Trophoblast cell (in vitro differentiated cells and primary cell): Measurements from ENCODE around the gene TPK1.

ENCODE experiments used
- DNase-seq, 2 donors: peaks; one replicate each; pipeline ENCODE4 v3.0.0-alpha.2; 2016
- H2AFZ ChIP-seq: 2 replicates; pipeline ENCODE4 v1.6.1; 2013; ENCODE audit warnings: low read length, moderate library complexity, mild to moderate bottlenecking; ENCODE audit not compliant: insufficient read depth, poor library complexity
- H2AK5ac ChIP-seq: 2 replicates; pipeline ENCODE4 v1.6.1; 2013; ENCODE audit warnings: mild to moderate bottlenecking, low read length
- H2BK120ac ChIP-seq: 2 replicates; pipeline ENCODE4 v1.6.1; 2013; ENCODE audit warnings: low read length, mild to moderate bottlenecking, moderate library complexity; ENCODE audit not compliant: insufficient read depth, poor library complexity
- H2BK12ac ChIP-seq: 2 replicates; pipeline ENCODE4 v1.6.1; 2013; ENCODE audit warnings: mild to moderate bottlenecking, low read length, moderate library complexity
- H2BK5ac ChIP-seq: 2 replicates; pipeline ENCODE4 v1.6.1; 2013; ENCODE audit warnings: low read length, low read depth, moderate library complexity, mild to moderate bottlenecking; ENCODE audit not compliant: poor library complexity
- H3K14ac ChIP-seq: 2 replicates; pipeline ENCODE4 v1.6.1; 2013; ENCODE audit warnings: mild to moderate bottlenecking, low read length
- H3K18ac ChIP-seq: 2 replicates; pipeline ENCODE4 v1.6.1; 2013; ENCODE audit warnings: mild to moderate bottlenecking, low read length
- H3K23ac ChIP-seq: 2 replicates; pipeline ENCODE4 v1.6.1; 2013; ENCODE audit warnings: low read length
- H3K27ac ChIP-seq: 2 replicates; pipeline ENCODE4 v1.5.1; 2013; ENCODE audit warnings: low read depth, mild to moderate bottlenecking, inconsistent platforms, low read length, moderate library complexity
- H3K27me3 ChIP-seq: 2 replicates; pipeline ENCODE4 v1.6.1; 2013; ENCODE audit warnings: inconsistent platforms, mild to moderate bottlenecking, low read length, moderate library complexity; ENCODE audit not compliant: insufficient read depth
- H3K36me3 ChIP-seq, 2 experiments: 1 replicate in 1 of 2; 2 replicates in 1 of 2; pipeline ENCODE4 v1.6.1; 2013; ENCODE audit warnings: low read length in 2 of 2, mild to moderate bottlenecking in 2 of 2, moderate library complexity in 1 of 2; ENCODE audit not compliant: insufficient read depth in 2 of 2, control insufficient read depth in 1 of 2
- H3K4ac ChIP-seq: 2 replicates; pipeline ENCODE4 v1.6.1; 2013; ENCODE audit warnings: low read depth, mild to moderate bottlenecking, low read length, moderate library complexity
- H3K4me1 ChIP-seq, 2 experiments: 1 replicate in 1 of 2; 2 replicates in 1 of 2; pipeline ENCODE4 v1.6.1; 2013; ENCODE audit warnings: low read length in 2 of 2, mild to moderate bottlenecking in 2 of 2, moderate library complexity in 1 of 2; ENCODE audit not compliant: insufficient read depth in 2 of 2, control insufficient read depth in 1 of 2
- H3K4me2 ChIP-seq: 2 replicates; pipeline ENCODE4 v1.6.1; 2013; ENCODE audit warnings: inconsistent platforms, mild to moderate bottlenecking, low read length, moderate library complexity
- H3K4me3 ChIP-seq: 2 replicates; pipeline ENCODE4 v1.5.1; 2013; ENCODE audit warnings: mild to moderate bottlenecking, low read depth, low read length, inconsistent platforms
- H3K79me1 ChIP-seq: one replicate; pipeline ENCODE4 v1.6.1; 2013; ENCODE audit warnings: low read length
- H3K79me2 ChIP-seq: 2 replicates; pipeline ENCODE4 v1.6.1; 2013; ENCODE audit warnings: low read length, mild to moderate bottlenecking; ENCODE audit not compliant: control insufficient read depth, insufficient read depth, poor library complexity
- H3K9ac ChIP-seq: 2 replicates; pipeline ENCODE4 v1.6.1; 2013; ENCODE audit warnings: mild to moderate bottlenecking, low read length
- H3K9me3 ChIP-seq: 2 replicates; pipeline ENCODE4 v1.6.1; 2013; ENCODE audit warnings: low read depth, mild to moderate bottlenecking, control low read depth, inconsistent platforms, low read length; ENCODE audit not compliant: insufficient read depth
- H4K12ac ChIP-seq: 2 replicates; pipeline ENCODE4 v1.6.1; 2013; ENCODE audit warnings: low read depth, mild to moderate bottlenecking, low read length, moderate library complexity
- H4K8ac ChIP-seq: 2 replicates; pipeline ENCODE4 v1.6.1; 2013; ENCODE audit warnings: low read depth, mild to moderate bottlenecking, low read length, moderate library complexity
- H4K91ac ChIP-seq: one replicate; pipeline ENCODE4 v1.6.1; 2013; ENCODE audit warnings: low read depth, mild to moderate bottlenecking, low read length, moderate library complexity
- WGBS: extraction: QIAGEN DNeasy Blood & Tissue Kit; methylation state at CpG from one replicate; pipeline ENCODE4 v1.1.7; 2013; ENCODE audit warnings: missing lambda C conversion rate; ENCODE audit not compliant: insufficient read length, insufficient coverage; ENCODE audit errors: extremely low coverage; 5-methylcytosine and 5-hydroxymethylcytosine counted together

Gene TPK1

DNA sequence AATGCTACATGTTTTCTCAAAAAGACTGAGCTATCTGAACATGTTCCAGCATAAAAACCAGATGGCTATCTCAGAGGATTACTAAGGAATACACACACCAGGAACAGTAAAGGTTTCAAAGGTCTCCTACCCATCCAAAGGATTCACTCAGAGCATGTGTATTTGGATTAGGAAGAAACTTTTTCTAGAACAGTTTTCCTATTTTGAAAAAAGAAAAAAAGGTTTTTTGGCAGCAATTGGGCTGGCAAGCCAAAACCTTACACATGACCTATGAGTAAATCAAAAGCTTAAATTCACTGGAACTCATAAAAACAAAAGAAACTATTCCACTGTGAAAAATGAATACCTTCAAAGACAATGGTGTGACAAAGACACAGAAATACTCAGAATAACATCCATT is 9.6 kb downstream of the TPK1 start:
- Histone ChIP-seq H3K27ac (no peak overlapping the region), H3K4ac (no peak overlapping the region), H3K79me1 (no peaks in the 10 kb centered on the region), H2AFZ (no peak overlapping the region), H3K9ac (no peak overlapping the region), H2BK120ac (no peak overlapping the region), H2BK5ac (no peak overlapping the region), H2AK5ac (no peak overlapping the region), H3K36me3 (no peaks in the 10 kb centered on the region), H4K8ac (no peak overlapping the region), H3K18ac (no peak overlapping the region), H3K27me3 (no peaks in the 10 kb centered on the region), H3K4me3 (no peak overlapping the region), H3K4me1 (peaks cover 0 to 2% of the 10 kb centered on the region in 2 experiments), H4K91ac (no peak overlapping the region), H2BK12ac (no peak overlapping the region), H3K4me2 (no peak overlapping the region), H3K79me2 (no peaks in the 10 kb centered on the region), H3K23ac (no peak overlapping the region), H4K12ac (no peak overlapping the region), H3K9me3 (no peaks in the 10 kb centered on the region), H3K14ac (no peak overlapping the region)
- DNase-seq: no peak

DNA sequence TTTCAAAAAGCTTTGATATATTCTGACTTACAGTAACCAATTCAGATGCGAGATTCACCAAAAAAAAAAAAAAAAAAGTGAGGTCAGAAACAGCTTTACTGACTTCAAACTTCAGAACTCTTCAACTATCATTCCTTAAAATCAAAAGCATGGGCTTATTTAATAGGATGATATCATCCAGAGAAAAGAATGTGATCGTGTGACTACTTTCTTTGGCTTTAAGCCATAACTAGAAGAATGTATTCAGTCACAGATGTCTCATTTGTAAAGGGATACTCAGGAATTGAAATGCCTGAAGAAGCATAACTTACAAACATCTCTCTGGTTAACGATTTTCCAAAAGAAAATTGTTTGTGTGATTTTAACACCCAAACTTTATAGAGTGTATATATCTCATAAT is 11.5 kb downstream of the TPK1 start:
- Histone ChIP-seq H3K79me1 (peaks cover 1% of the 10 kb centered on the region), H2BK12ac (no peak overlapping the region), H3K27ac (no peak overlapping the region), H4K12ac (no peak overlapping the region), H3K79me2 (no peaks in the 10 kb centered on the region), H2AFZ (no peak overlapping the region), H3K14ac (no peak overlapping the region), H4K8ac (no peak overlapping the region), H3K9ac (no peak overlapping the region), H2AK5ac (no peak overlapping the region), H3K23ac (no peak overlapping the region), H3K4ac (no peak overlapping the region), H2BK5ac (no peak overlapping the region), H2BK120ac (no peak overlapping the region), H4K91ac (no peak overlapping the region), H3K4me3 (no peak overlapping the region), H3K18ac (no peak overlapping the region), H3K36me3 (no peaks in the 10 kb centered on the region), H3K9me3 (no peaks in the 10 kb centered on the region), H3K4me1 (peaks cover 0 to 5% of the 10 kb centered on the region in 2 experiments), H3K27me3 (no peaks in the 10 kb centered on the region), H3K4me2 (no peak overlapping the region)
- DNase-seq: no peak
- no CpG with 5 or more reads among the region's 3 CpGs for WGBS

DNA sequence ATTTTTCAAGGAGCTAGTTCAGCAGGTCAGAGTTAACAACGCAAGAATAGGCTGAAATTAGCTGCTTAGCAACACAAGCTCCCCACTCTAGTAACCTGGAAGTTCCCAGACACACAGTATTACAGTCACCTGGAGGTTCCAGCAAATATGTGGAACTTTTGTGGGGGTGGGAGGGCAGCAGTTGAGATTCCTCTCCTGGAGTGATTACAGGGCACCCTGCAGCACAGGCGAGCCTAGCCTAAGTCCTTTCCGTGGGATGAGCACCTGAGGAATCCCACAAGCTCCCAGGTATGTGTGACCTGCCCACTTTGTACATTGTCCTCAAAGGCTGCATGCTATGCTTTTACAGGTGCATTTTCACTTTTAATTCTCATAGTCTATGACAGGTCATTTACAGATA is 13.6 kb downstream of the TPK1 start:
- no peak overlapping the region for H2BK120ac ChIP-seq
- no peaks in the 10 kb centered on the region for H3K9me3 ChIP-seq
- H4K8ac ChIP-seq: no peak overlapping the region
- H2AFZ ChIP-seq: no peak overlapping the region
- H3K27ac ChIP-seq: no peak overlapping the region
- no peak overlapping the region for H3K18ac ChIP-seq
- no peak overlapping the region for H3K9ac ChIP-seq
- H3K79me2 ChIP-seq: no peaks in the 10 kb centered on the region
- H3K4me2 ChIP-seq: no peak overlapping the region
- H3K79me1 ChIP-seq: peaks cover 1% of the 10 kb centered on the region
- H2AK5ac ChIP-seq: no peak overlapping the region
- H2BK5ac ChIP-seq: no peak overlapping the region
- no peak overlapping the region for H4K91ac ChIP-seq
- H3K23ac ChIP-seq: no peak overlapping the region
- no peak overlapping the region for H3K14ac ChIP-seq
- H4K12ac ChIP-seq: no peak overlapping the region
- no peaks in the 10 kb centered on the region for H3K27me3 ChIP-seq
- peaks cover 0 to 5% of the 10 kb centered on the region in 2 experiments for H3K4me1 ChIP-seq
- no peak for DNase-seq
- H2BK12ac ChIP-seq: no peak overlapping the region
- H3K4ac ChIP-seq: no peak overlapping the region
- WGBS: no CpG with 5 or more reads among the region's 3 CpGs
- H3K36me3 ChIP-seq: no peaks in the 10 kb centered on the region
- no peak overlapping the region for H3K4me3 ChIP-seq

DNA sequence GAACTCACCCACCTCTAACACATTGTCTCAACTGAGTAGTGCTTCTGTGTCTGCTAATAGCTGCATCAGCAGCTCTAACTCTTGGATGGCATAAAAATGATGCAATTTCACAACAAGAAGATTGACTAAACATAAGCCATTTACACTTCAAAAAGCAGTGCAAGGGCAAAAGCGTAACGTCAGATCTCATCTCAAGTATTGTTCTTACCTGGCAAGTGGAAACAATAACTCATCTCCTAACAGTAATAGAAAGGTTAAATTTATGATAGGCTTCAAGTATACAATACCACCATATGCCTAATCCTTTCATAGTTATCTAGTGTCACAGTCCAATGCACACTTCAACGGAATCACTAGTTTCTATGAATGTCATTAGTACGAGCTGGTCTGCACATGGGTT is 14.8 kb downstream of the TPK1 start:
- Histone ChIP-seq H3K9me3 (no peaks in the 10 kb centered on the region), H3K4me2 (no peak overlapping the region), H3K27me3 (no peaks in the 10 kb centered on the region), H4K91ac (no peak overlapping the region), H2AFZ (no peak overlapping the region), H3K27ac (no peak overlapping the region), H2AK5ac (no peak overlapping the region), H3K9ac (no peak overlapping the region), H3K79me1 (peaks cover 1% of the 10 kb centered on the region), H2BK120ac (no peak overlapping the region), H3K14ac (no peak overlapping the region), H3K18ac (no peak overlapping the region), H2BK12ac (no peak overlapping the region), H3K4me3 (no peak overlapping the region), H3K4ac (no peak overlapping the region), H3K79me2 (no peaks in the 10 kb centered on the region), H2BK5ac (no peak overlapping the region), H4K12ac (no peak overlapping the region), H3K4me1 (peaks cover 0 to 5% of the 10 kb centered on the region in 2 experiments), H4K8ac (no peak overlapping the region), H3K36me3 (no peaks in the 10 kb centered on the region), H3K23ac (no peak overlapping the region)
- WGBS: no CpG with 5 or more reads among the region's 4 CpGs
- no peak for DNase-seq

DNA sequence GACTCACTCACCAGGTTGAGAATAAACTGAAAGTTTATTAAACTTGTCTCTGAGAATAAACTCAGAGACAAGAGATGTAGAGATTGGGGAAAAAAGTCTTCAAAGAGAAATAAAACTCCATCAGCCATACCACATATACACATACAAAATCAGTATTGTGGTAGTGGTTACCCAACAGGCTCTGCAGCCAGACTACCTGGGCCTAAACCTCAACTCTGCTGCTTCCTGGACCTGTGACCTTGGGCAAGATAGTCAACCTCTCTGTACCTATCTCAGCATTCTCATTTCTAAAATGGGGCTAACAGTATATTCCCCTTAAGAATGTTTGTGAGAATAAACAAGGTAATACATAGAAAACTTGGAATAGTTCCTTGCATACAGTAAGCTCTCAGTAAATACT is 15.3 kb downstream of the TPK1 start:
- Histone ChIP-seq H2AK5ac (no peak overlapping the region), H3K9me3 (no peaks in the 10 kb centered on the region), H3K4ac (no peak overlapping the region), H4K91ac (no peak overlapping the region), H4K12ac (no peak overlapping the region), H2BK120ac (no peak overlapping the region), H3K4me3 (no peak overlapping the region), H3K14ac (no peak overlapping the region), H3K18ac (no peak overlapping the region), H3K79me2 (no peaks in the 10 kb centered on the region), H3K23ac (no peak overlapping the region), H3K4me2 (no peak overlapping the region), H3K9ac (no peak overlapping the region), H4K8ac (no peak overlapping the region), H2BK12ac (no peak overlapping the region), H3K27me3 (no peaks in the 10 kb centered on the region), H2AFZ (no peak overlapping the region), H3K36me3 (no peaks in the 10 kb centered on the region), H3K79me1 (peaks cover 1% of the 10 kb centered on the region), H3K27ac (no peak overlapping the region), H2BK5ac (no peak overlapping the region), H3K4me1 (peaks cover 0 to 5% of the 10 kb centered on the region in 2 experiments)
- DNase-seq: no peak
